Measurements from ENCODE around the gene RNF113B. TPM values are rescaled to one million over a fixed set of nuclear protein-coding genes. Genes with fewer than 3 reads are reported as not detected.

Gene RNF113B
- total and polyA plus RNA-seq, 7 donors: not detected

DNA sequence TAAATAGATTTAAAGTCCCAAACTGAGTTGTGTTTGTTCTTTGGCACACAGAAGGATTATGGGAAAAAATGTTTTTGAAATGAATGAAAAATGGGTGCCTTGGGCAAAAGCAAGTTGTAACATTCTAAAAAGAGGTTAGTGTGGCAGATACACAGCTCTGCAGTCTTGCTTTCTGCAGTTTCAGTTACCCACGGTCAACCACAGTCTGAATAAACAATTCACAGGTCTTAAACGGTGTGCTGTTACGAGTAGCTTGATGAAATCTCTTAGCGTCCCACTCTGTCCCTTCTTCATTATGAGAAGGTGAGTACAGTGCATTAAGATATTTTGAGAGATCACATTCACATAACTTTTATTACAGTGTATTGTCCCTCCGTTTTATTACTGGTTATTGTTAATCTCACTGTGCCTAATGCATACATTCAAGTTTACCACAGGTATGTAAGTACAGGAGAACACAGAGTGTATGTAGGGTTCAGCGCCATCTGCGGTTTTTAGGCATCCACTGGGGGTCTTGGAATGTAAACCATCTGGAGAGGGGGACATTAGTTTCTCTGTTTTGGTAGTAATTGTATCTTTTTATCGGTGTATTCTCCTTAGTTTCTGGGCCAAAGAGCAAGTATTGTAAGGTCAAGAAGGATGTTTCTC is 26.1 kb downstream of the RNF113B start:
- Histone ChIP-seq H3K4me3 (no peak overlapping the region), H3K27me3 (no peaks in the 10 kb centered on the region), H3K36me3 (no peaks in the 10 kb centered on the region), H3K27ac (no peak overlapping the region), H3K9me3 (no peaks in the 10 kb centered on the region), H3K4me1 (peaks cover 0 to 26% (median 10%) of the 10 kb centered on the region in 4 donors)
- DNase-seq: no peak
- intact Hi-C loops (cut with DNase I): no loop called here
- TF ChIP-seq, protein P1, sequence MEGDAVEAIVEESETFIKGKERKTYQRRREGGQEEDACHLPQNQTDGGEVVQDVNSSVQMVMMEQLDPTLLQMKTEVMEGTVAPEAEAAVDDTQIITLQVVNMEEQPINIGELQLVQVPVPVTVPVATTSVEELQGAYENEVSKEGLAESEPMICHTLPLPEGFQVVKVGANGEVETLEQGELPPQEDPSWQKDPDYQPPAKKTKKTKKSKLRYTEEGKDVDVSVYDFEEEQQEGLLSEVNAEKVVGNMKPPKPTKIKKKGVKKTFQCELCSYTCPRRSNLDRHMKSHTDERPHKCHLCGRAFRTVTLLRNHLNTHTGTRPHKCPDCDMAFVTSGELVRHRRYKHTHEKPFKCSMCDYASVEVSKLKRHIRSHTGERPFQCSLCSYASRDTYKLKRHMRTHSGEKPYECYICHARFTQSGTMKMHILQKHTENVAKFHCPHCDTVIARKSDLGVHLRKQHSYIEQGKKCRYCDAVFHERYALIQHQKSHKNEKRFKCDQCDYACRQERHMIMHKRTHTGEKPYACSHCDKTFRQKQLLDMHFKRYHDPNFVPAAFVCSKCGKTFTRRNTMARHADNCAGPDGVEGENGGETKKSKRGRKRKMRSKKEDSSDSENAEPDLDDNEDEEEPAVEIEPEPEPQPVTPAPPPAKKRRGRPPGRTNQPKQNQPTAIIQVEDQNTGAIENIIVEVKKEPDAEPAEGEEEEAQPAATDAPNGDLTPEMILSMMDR (IDR thresholded peaks at IDR 0.05): no peak
- 62 to 89% methylated on average over 8 of the region's 8 CpGs for WGBS, 2 donors

DNA sequence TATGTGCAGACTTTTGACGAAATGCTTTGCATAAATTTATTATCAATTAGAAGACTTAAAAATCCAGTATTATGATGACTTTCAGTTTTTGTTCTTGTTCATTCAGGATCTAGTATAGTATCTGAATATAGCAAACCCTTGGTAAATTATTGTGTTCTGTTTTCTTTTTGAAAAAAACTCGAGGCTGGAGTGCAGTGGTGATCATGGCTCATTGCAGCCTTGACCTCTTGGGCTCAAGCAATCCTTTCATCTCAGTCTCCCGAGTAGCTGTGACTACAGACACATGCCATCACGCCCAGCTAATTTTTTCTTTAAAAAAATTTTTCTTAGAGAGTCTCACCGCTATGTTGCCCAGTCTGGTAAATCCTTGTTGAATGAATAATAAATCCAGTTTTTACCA is 29.5 kb downstream of the RNF113B start:
- no peak overlapping the region for H3K4me3 ChIP-seq
- TF ChIP-seq EP300 (IDR thresholded peaks at IDR 0.05): no peak
- intact Hi-C loops (cut with DNase I): loop anchor here (5.0 to 10.0 kb wide), 2 partner anchors 40 to 293 kb away; no protein-coding TSS in a partner anchor
- peaks cover 0 to 43% (median 25%) of the 10 kb centered on the region in 4 donors for H3K4me1 ChIP-seq
- no peak overlapping the region for H3K27ac ChIP-seq
- no peaks in the 10 kb centered on the region for H3K27me3 ChIP-seq
- 71 to 78% methylated on average over 5 of the region's 5 CpGs for WGBS, 2 donors
- DNase-seq: no peak
- no peaks in the 10 kb centered on the region for H3K9me3 ChIP-seq
- H3K36me3 ChIP-seq: no peaks in the 10 kb centered on the region

DNA sequence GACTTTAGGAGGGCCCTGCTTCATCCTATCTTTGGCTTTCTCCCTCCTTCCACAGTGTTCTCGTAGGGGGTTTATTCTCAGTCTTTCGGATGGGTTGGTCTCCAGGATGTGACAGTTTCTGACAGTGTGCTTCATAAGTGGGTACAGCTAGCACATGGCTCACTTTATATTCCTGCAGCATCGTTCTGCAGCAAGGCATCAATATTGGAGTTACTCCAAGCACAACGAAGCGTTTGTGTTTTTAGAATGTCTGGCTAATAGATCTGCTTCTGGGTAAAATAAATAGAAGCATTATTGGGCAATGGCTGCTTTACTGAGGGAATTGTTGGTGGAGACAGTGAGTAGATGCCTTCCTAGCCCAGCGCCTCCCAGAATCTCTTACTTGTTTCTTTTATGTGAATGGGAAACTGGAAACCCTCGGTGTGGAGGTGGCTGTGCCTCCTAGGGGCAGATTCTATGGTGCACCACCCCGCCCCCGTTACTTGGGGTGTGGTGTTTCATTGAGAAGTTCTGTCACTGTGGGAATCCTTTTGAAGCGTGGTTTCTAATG is 32.2 kb downstream of the RNF113B start:
- H3K36me3 ChIP-seq: no peaks in the 10 kb centered on the region
- H3K27me3 ChIP-seq: no peaks in the 10 kb centered on the region
- H3K9me3 ChIP-seq: no peaks in the 10 kb centered on the region
- TF ChIP-seq POLR2AphosphoS5 (IDR thresholded peaks at IDR 0.05): no peak
- TF ChIP-seq EP300 (IDR thresholded peaks at IDR 0.05): no peak
- TF ChIP-seq, protein P1 (IDR thresholded peaks at IDR 0.05): peak in 1 of 4 experiments; percentile 16
- no peak for TF ChIP-seq POLR2A (IDR thresholded peaks at IDR 0.05)
- peaks cover 0 to 40% (median 27%) of the 10 kb centered on the region in 4 donors for H3K4me1 ChIP-seq
- intact Hi-C loops (cut with DNase I): loop anchor here (5.0 to 10.0 kb wide), 4 partner anchors 42 to 527 kb away; no protein-coding TSS in a partner anchor
- H3K27ac ChIP-seq: peak overlapping the region in 3 of 4 donors; percentile 78 to 87 (median 81)
- 33 to 61% methylated on average over 10 of the region's 10 CpGs for WGBS, 2 donors
- peak overlapping the region in 3 of 4 donors; percentile 74 to 94 (median 94) for H3K4me3 ChIP-seq
- no peak for DNase-seq

DNA sequence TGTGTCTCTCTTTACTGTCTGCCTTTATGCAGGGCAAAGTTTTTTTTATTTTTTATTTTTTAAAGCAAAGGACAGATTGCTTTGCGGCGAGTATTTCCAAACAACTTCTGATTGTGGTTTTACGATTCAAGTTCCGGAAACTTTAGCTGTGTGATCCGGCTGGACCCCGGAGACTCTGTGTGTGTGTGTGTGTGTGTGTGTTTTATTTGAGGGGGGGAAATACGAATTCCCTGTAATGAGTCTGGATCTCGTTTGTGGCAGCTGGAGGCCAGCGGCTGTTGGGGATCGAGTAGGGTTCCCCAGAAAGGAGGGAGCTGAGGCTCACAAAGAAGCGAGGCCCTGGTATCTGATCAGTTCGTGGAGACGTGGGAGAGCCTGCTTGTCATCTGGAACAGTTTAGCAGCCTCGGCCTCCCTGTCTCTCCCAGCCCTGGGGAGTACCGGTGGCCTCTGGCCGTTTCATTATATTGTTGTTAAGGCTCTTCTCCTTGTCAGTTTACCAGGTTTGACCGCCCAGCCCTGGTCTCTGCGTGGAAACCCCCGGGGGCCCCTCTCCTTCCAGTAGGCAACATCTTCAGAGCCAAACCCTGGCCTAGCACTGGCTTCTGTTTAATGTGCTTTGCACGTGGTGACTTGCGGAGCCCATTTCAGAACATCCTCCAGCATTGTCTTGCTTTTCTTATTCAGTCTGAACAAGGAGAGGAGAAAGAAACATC is 32.9 kb downstream of the RNF113B start:
- H3K27ac ChIP-seq: peak overlapping the region; percentile 30 to 87 (median 80)
- no peaks in the 10 kb centered on the region for H3K36me3 ChIP-seq
- H3K27me3 ChIP-seq: no peaks in the 10 kb centered on the region
- DNase-seq: peak; percentile 64
- peak overlapping the region; percentile 51 to 94 (median 84) for H3K4me3 ChIP-seq
- no peak for TF ChIP-seq POLR2A (IDR thresholded peaks at IDR 0.05)
- intact Hi-C loops (cut with DNase I): loop anchor here (5.0 to 10.0 kb wide), 3 partner anchors 167 to 528 kb away; no protein-coding TSS in a partner anchor
- no peaks in the 10 kb centered on the region for H3K9me3 ChIP-seq
- peaks cover 0 to 40% (median 27%) of the 10 kb centered on the region in 4 donors for H3K4me1 ChIP-seq
- 8 to 14% methylated on average over 21 of the region's 21 CpGs for WGBS, 2 donors

DNA sequence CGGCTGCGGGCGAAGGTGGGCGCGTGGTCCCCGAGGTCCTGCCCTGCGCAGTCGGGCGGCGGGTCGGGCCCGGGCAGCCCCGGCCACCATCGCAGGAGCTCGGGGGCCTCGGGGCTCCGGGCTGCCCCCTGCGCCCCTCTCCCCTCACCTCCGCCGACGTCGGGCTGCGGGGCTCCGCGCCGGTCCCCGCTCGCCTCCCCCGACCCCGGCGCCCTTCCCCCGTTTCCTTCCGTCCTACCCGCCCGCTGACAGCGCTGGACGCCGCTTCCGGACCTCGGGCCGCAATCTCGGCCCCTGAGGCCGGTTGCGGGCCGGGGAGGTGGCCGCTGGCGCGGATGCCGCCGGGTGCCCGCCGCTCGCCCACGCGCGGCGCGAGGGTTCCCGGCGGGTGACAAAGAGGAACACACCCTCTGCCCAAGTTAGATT is 33.5 kb downstream of the RNF113B start:
- intact Hi-C loops (cut with DNase I): loop anchor here (2.0 to 10.0 kb wide), 6 partner anchors 166 to 529 kb away; partner anchors contain the start of gene STK24
- Histone ChIP-seq H3K27ac (peak overlapping the region; percentile 30 to 87 (median 80)), H3K27me3 (no peaks in the 10 kb centered on the region), H3K4me3 (peak overlapping the region; percentile 51 to 94 (median 84)), H3K36me3 (no peaks in the 10 kb centered on the region), H3K4me1 (peaks cover 0 to 40% (median 27%) of the 10 kb centered on the region in 4 donors), H3K9me3 (no peaks in the 10 kb centered on the region)
- WGBS, 2 donors: 0 to 1% methylated on average over 60 of the region's 60 CpGs
- no peak for DNase-seq
- no peak for TF ChIP-seq POLR2AphosphoS5 (IDR thresholded peaks at IDR 0.05)
- TF ChIP-seq, protein P1 (IDR thresholded peaks at IDR 0.05): no peak
- TF ChIP-seq POLR2A (IDR thresholded peaks at IDR 0.05): no peak
- no peak for TF ChIP-seq EP300 (IDR thresholded peaks at IDR 0.05)

Measured in sigmoid colon (tissue), 7 donors.